Measurements from ENCODE around the gene TBC1D24. TPM values are rescaled to one million over a fixed set of nuclear protein-coding genes. Genes with fewer than 3 reads are reported as not detected.
A peak's percentile ranks its signal among the peaks of the same experiment; 100 is the strongest.
"Not testable (repeated sequence)": the region's sequence is repeated elsewhere in the genome, so short reads cannot be mapped to it uniquely, and the experiment has no call there.

The TBC1D24 gene
- total RNA-seq, 2 experiments from 2014 or later: 16.5 to 17.9 TPM

GRCh38 chr16:2529061-2529931, 54.4 kb downstream of the TBC1D24 start:
- no peak for DNase-seq
- H3K27ac Mint-ChIP-seq: no peak overlapping the region
- POLR2A ChIA-PET: interaction anchor here (1.2 kb wide), 1 partner anchor 16 kb away, joined by 3 read pairs; the partner anchor contains the start of gene ATP6V0C

GRCh38 chr16:2529961-2530628, 55.2 kb downstream of the TBC1D24 start:
- POLR2A ChIA-PET: interaction anchor here (1.2 to 3.7 kb wide), 3 partner anchors 11 to 16 kb away, joined by 3 to 69 read pairs (median 43); partner anchors contain the start of genes AMDHD2 and ATP6V0C
- Mint-ChIP-seq H3K36me3 (no peaks in the 10 kb centered on the region), H3K4me3 (no peak overlapping the region), H3K4me1 (peaks cover 10% of the 10 kb centered on the region), H3K27ac (peak overlapping the region; percentile 65), H3K27me3 (no peaks in the 10 kb centered on the region), H3K9me3 (no peaks in the 10 kb centered on the region)
- DNase-seq (no peak), ATAC-seq (ENCODE audit: low read depth) (no peak)

More at GRCh38 chr16:2529061-2529931, 54.4 kb downstream of the TBC1D24 start:
- Mint-ChIP-seq H3K4me1 (peaks cover 10% of the 10 kb centered on the region), H3K4me3 (no peak overlapping the region), H3K27me3 (no peaks in the 10 kb centered on the region), H3K9me3 (no peaks in the 10 kb centered on the region), H3K36me3 (peaks cover 2% of the 10 kb centered on the region)
- no peak for ATAC-seq (ENCODE audit: low read depth)

GRCh38 chr16:2530629-2531318, 55.8 kb downstream of the TBC1D24 start:
- Mint-ChIP-seq H3K27ac (peak overlapping the region; percentile 100), H3K4me3 (peak overlapping the region; percentile 96), H3K36me3 (no peaks in the 10 kb centered on the region), H3K4me1 (peaks cover 10% of the 10 kb centered on the region), H3K27me3 (no peaks in the 10 kb centered on the region), H3K9me3 (no peaks in the 10 kb centered on the region)
- POLR2A ChIA-PET: interaction anchor here (3.5 to 3.7 kb wide), 2 partner anchors 11 to 16 kb away, joined by 43 to 69 read pairs; partner anchors contain the start of genes AMDHD2 and ATP6V0C
- no peak for DNase-seq
- ATAC-seq (ENCODE audit: low read depth): no peak

GRCh38 chr16:2531371-2531695, 56.4 kb downstream of the TBC1D24 start, which contains the start of gene CEMP1:
Gene CEMP1, minus strand, starts transcription at chr16:2531408. Its CDS starts 335 bp downstream, at chr16:2531073.
- Mint-ChIP-seq H3K27ac (peak within 1 kb of the TSS; percentile 100), H3K36me3 (no peaks in the 10 kb centered on the region), H3K27me3 (no peaks in the 10 kb centered on the region), H3K9me3 (no peaks in the 10 kb centered on the region), H3K4me3 (peak within 1 kb of the TSS; percentile 96), H3K4me1 (peaks cover 10% of the 10 kb centered on the region)
- POLR2A ChIA-PET: interaction anchor here (3.5 to 3.7 kb wide), 2 partner anchors 12 to 17 kb away, joined by 43 to 69 read pairs; partner anchors contain the start of genes AMDHD2 and ATP6V0C
- no peak for DNase-seq
- ATAC-seq (ENCODE audit: low read depth): no peak

- POLR2A ChIA-PET: interaction anchor here (0.6 to 3.7 kb wide), 8 partner anchors 12 to 377 kb away, joined by 3 to 69 read pairs (median 4); partner anchors contain the start of genes AMDHD2, ATP6V0C, CCNF and PGP
- H3K4me1 Mint-ChIP-seq: peaks cover 14% of the 10 kb centered on the region
Measured at GRCh38 chr16:2531696-2532493, 57.0 kb downstream of the TBC1D24 start.

GRCh38 chr16:2532494-2533141, 57.7 kb downstream of the TBC1D24 start:
- Mint-ChIP-seq H3K36me3 (no peaks in the 10 kb centered on the region), H3K4me3 (peak overlapping the region; percentile 96), H3K27me3 (no peaks in the 10 kb centered on the region), H3K9me3 (no peaks in the 10 kb centered on the region), H3K4me1 (peaks cover 16% of the 10 kb centered on the region), H3K27ac (peak overlapping the region; percentile 100)
- ATAC-seq (ENCODE audit: low read depth) (peak; percentile 10), DNase-seq (peak; percentile 70)
- POLR2A ChIA-PET: interaction anchor here (0.6 to 3.7 kb wide), 9 partner anchors 13 to 377 kb away, joined by 3 to 69 read pairs (median 4); partner anchors contain the start of genes AMDHD2, ATP6V0C, CCNF and PGP

More at GRCh38 chr16:2531696-2532493, 57.0 kb downstream of the TBC1D24 start:
- ATAC-seq (ENCODE audit: low read depth) (peak; percentile 91), DNase-seq (peak; percentile 97)
- Mint-ChIP-seq H3K36me3 (no peaks in the 10 kb centered on the region), H3K27me3 (no peaks in the 10 kb centered on the region), H3K4me3 (peak overlapping the region; percentile 96), H3K27ac (peak overlapping the region; percentile 100), H3K9me3 (no peaks in the 10 kb centered on the region)

- Mint-ChIP-seq H3K27ac (peak overlapping the region; percentile 100), H3K4me3 (peak overlapping the region; percentile 96), H3K4me1 (peaks cover 16% of the 10 kb centered on the region)
- not testable (repeated sequence) for H3K36me3 Mint-ChIP-seq; DNase-seq; H3K9me3 Mint-ChIP-seq; H3K27me3 Mint-ChIP-seq; ATAC-seq (ENCODE audit: low read depth)
- POLR2A ChIA-PET: interaction anchor here (0.6 to 3.7 kb wide), 7 partner anchors 14 to 378 kb away, joined by 3 to 69 read pairs (median 4); partner anchors contain the start of genes AMDHD2, ATP6V0C, CCNF and PGP
Measured at GRCh38 chr16:2533142-2533755, 58.3 kb downstream of the TBC1D24 start.

- peak overlapping the region; percentile 49 for H3K4me3 Mint-ChIP-seq
- DNase-seq (no peak), ATAC-seq (ENCODE audit: low read depth) (no peak)
- H3K36me3 Mint-ChIP-seq: no peaks in the 10 kb centered on the region
- no peaks in the 10 kb centered on the region for H3K9me3 Mint-ChIP-seq
- H3K27me3 Mint-ChIP-seq: no peaks in the 10 kb centered on the region
- POLR2A ChIA-PET: interaction anchor here (0.5 to 3.7 kb wide), 2 partner anchors 14 to 96 kb away, joined by 3 to 69 read pairs; partner anchors contain the start of gene AMDHD2
- H3K27ac Mint-ChIP-seq: peak overlapping the region; percentile 81
- H3K4me1 Mint-ChIP-seq: peaks cover 19% of the 10 kb centered on the region
Measured at GRCh38 chr16:2533912-2534311, 59.0 kb downstream of the TBC1D24 start.

- Mint-ChIP-seq H3K4me3 (peak overlapping the region; percentile 49), H3K4me1 (peaks cover 22% of the 10 kb centered on the region)
- POLR2A ChIA-PET: interaction anchor here (0.5 kb wide), 1 partner anchor 96 kb away, joined by 3 read pairs; no protein-coding TSS in a partner anchor
- not testable (repeated sequence) for DNase-seq; H3K9me3 Mint-ChIP-seq; ATAC-seq (ENCODE audit: low read depth); H3K27me3 Mint-ChIP-seq; H3K36me3 Mint-ChIP-seq; H3K27ac Mint-ChIP-seq
Measured at GRCh38 chr16:2534335-2534734, 59.4 kb downstream of the TBC1D24 start.

- Mint-ChIP-seq H3K36me3 (no peaks in the 10 kb centered on the region), H3K4me1 (peaks cover 29% of the 10 kb centered on the region), H3K27me3 (no peaks in the 10 kb centered on the region), H3K4me3 (no peak overlapping the region), H3K9me3 (no peaks in the 10 kb centered on the region), H3K27ac (peak overlapping the region; percentile 16)
- DNase-seq (no peak), ATAC-seq (ENCODE audit: low read depth) (no peak)
- POLR2A ChIA-PET: interaction anchor here (2.7 kb wide), 1 partner anchor 15 kb away, joined by 16 read pairs; the partner anchor contains the start of gene AMDHD2
Measured at GRCh38 chr16:2535625-2536013, 60.7 kb downstream of the TBC1D24 start.

Measured in activated naive CD8-positive, alpha-beta T cell treated with anti-CD3 and anti-CD28 coated beads, Interleukin-2, amount 10 ng/mL, durations not matched to agents 7 days and 5 days (primary cell).